Ovary (tissue), 9 donors: ENCODE results near the gene FARSA. TPM values are rescaled to one million over a fixed set of nuclear protein-coding genes. Genes with fewer than 3 reads are reported as not detected.

Experiments used
- DNase-seq, 5 donors: peaks; one replicate each; pipeline ENCODE4 v3.0.0-alpha.2; 2019 to 2020
- H3K27ac ChIP-seq, 2 donors: fragments of 200-600 bp; one replicate each; pipeline versions ENCODE4 v1.5.1 to v1.8.0; 2019 to 2022
- H3K27me3 ChIP-seq: fragments of 200-600 bp; one replicate; pipeline ENCODE4 v1.8.0; 2022
- H3K36me3 ChIP-seq: fragments of 200-600 bp; sonication (generic); one replicate; pipeline ENCODE4 v1.5.1; 2019
- H3K4me1 ChIP-seq: one replicate; pipeline ENCODE4 v1.8.1; 2013; ENCODE audit warnings: mild to moderate bottlenecking, moderate library complexity; ENCODE audit not compliant: insufficient read depth
- H3K4me3 ChIP-seq: fragments of 200-600 bp; sonication (generic); one replicate; pipeline ENCODE4 v1.5.1; 2017
- H3K9me3 ChIP-seq, 2 donors: fragments of 200-600 bp in 1 of 2; sonication (generic) in 1 of 2; one replicate each; pipeline versions ENCODE4 v1.5.1 to v1.8.1; 2013 to 2019; ENCODE audit warnings: mild to moderate bottlenecking in 1 of 2, moderate library complexity in 1 of 2
- EP300 ChIP-seq: sonication (generic); formaldehyde crosslinking; IDR thresholded peaks from one replicate; pipeline ENCODE4 v1.6.1; 2017; ENCODE audit warnings: antibody characterized with exemption
- POLR2A ChIP-seq: fragments of 450-650 bp; IDR thresholded peaks from one replicate; pipeline ENCODE4 v1.6.1; 2017; ENCODE audit warnings: antibody characterized with exemption, mild to moderate bottlenecking, moderate library complexity
- WGBS, 3 donors: extraction: QIAGEN DNeasy Blood & Tissue Kit in 1 of 3; methylation state at CpG; one replicate each; pipeline versions ENCODE4 v1.1.5 to v1.1.7; 2013 to 2017; 5-methylcytosine and 5-hydroxymethylcytosine counted together
- intact Hi-C, 4 donors: fragments of 100-400 bp; cut with DNase I; formaldehyde crosslinking; loops; one replicate each; pipeline versions ENCODE4 v1.11.0 to v1.15.1; 2022 to 2023
- polyA plus RNA-seq, 2 donors: library from polyadenylated mRNA; stranded (reverse); fragments of 200-250 nt in 1 of 2; fragments of 350-450 nt in 1 of 2; fragmentation: Illumina TruSeq in 1 of 2; extraction: RNeasy Lipid Tissue Mini Kit (QIAGEN cat#74804) in 1 of 2; gene quantifications; one replicate each; pipeline ENCODE4 v1.2.3, GENCODE V29; 2013 to 2014
- total RNA-seq, 7 donors: library from RNA; depleted of rRNA in 2 of 7; stranded (reverse); fragments of >200 nt in 2 of 7; fragmentation: NEBNext Ultra II Directional in 3 of 7; extraction: Animal tissue kit (Norgen Biotek cat#: 25700) in 3 of 7; gene quantifications; one replicate each; pipeline versions ENCODE4 v1.1.0 to v1.2.4, GENCODE V29; 2016 to 2023
- TF ChIP-seq, protein P1 (sequence below), 3 donors: fragments of 450-650 bp in 2 of 3; fragments of 200-600 bp in 1 of 3; IDR thresholded peaks; one replicate each; pipeline versions ENCODE4 v1.5.1 to v1.8.0; 2016 to 2022; ENCODE audit warnings: antibody characterized with exemption in 3 of 3, mild to moderate bottlenecking in 1 of 3
- donor health status: DM: no; HTN: no; CAD: no; lungs with moderate emphysema.
- donor health status: DM: no; HTN: no; CAD: no.
- donor health status: Bipolar disorder and iron deficiency.
- donor health status: DM: yes; HTN: yes; CAD: no.
- donor health status: DM: no; HTN: no; CAD: no.
- donor health status: DM: yes; HTN: yes; CAD: no.

The FARSA gene
- total and polyA plus RNA-seq, 9 donors = 8.0 to 50.2 (median 39.7) TPM

DNA sequence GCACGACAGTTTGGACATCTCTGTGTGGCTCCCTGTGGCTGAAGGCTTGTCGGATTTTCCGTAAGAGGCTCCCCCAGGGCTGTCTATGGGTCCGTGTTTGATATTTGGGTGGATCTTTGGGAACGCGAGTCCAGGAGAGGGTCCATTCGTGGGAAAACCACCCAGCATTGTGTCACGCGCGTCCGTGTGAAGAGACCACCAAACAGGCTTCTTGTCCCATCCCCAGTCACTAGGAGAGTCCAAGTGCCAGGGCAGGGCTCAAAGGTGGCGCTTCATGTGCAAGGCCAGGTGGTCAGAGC, 48.9 kb downstream of the FARSA start:
- H3K4me3 ChIP-seq = no peak overlapping the region
- H3K4me1 ChIP-seq = peaks cover 2% of the 10 kb centered on the region
- H3K27me3 ChIP-seq = no peaks in the 10 kb centered on the region
- no peaks in the 10 kb centered on the region for H3K9me3 ChIP-seq
- no peak overlapping the region for H3K27ac ChIP-seq
- 63 to 77% (median 72%) methylated on average over 12 of the region's 12 CpGs for WGBS, 3 donors
- no peaks in the 10 kb centered on the region for H3K36me3 ChIP-seq
- no peak for DNase-seq
- intact Hi-C loops = no loop called here
- TF ChIP-seq EP300 (no peak), POLR2A (no peak)
- TF ChIP-seq, protein P1, sequence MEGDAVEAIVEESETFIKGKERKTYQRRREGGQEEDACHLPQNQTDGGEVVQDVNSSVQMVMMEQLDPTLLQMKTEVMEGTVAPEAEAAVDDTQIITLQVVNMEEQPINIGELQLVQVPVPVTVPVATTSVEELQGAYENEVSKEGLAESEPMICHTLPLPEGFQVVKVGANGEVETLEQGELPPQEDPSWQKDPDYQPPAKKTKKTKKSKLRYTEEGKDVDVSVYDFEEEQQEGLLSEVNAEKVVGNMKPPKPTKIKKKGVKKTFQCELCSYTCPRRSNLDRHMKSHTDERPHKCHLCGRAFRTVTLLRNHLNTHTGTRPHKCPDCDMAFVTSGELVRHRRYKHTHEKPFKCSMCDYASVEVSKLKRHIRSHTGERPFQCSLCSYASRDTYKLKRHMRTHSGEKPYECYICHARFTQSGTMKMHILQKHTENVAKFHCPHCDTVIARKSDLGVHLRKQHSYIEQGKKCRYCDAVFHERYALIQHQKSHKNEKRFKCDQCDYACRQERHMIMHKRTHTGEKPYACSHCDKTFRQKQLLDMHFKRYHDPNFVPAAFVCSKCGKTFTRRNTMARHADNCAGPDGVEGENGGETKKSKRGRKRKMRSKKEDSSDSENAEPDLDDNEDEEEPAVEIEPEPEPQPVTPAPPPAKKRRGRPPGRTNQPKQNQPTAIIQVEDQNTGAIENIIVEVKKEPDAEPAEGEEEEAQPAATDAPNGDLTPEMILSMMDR (IDR thresholded peaks at IDR 0.05) = no peak

DNA sequence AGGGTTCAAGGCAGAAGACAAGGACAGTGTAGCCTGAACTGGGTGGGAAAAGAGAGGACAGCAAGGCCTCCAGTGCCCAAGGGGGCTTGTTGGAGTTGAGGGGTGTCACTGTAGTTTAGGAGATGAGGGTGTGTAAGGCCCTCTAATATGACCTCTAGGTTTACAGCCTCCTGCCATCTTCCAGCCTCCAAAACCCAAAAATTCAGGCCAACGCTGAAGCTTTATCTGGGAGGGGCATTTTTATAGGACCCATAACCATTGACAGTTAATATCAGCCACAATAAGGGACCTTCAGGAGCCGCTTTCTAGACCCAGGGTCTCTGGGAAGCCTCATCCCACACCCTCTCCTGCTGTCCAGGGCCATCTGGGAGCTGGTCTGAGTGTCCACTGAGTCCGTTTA, 49.3 kb downstream of the FARSA start:
- Histone ChIP-seq H3K4me1 (peaks cover 2% of the 10 kb centered on the region), H3K9me3 (no peaks in the 10 kb centered on the region), H3K4me3 (no peak overlapping the region), H3K27me3 (no peaks in the 10 kb centered on the region), H3K36me3 (no peaks in the 10 kb centered on the region), H3K27ac (no peak overlapping the region)
- no peak for DNase-seq
- TF ChIP-seq, protein P1 (IDR thresholded peaks at IDR 0.05) = no peak
- no peak for TF ChIP-seq POLR2A
- no peak for TF ChIP-seq EP300
- WGBS, 3 donors = 81 to 95% (median 89%) methylated on average over 2 to 3 of the region's 3 CpGs
- intact Hi-C loops = no loop called here

DNA sequence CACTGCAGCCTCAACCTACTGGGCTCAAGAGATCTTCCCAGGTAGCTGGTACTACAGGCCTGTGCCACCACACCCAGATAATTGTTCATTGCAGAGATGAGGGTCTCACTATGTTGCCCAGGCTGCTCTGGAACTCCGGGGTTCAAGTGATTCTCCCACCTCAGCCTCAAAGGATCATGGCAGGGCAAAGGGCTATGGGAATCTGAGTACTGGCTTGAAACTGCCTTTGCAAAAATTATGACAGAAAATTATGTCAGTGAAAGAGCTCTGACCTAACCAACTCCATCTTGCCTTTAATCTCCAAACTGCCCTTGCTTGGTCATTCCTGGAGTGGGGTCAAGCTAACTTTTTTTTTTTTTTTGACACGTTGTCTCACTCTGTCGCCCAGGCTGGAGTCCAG, 50.9 kb downstream of the FARSA start:
- intact Hi-C loops = no loop called here
- 75 to 84% (median 81%) methylated on average over 3 of the region's 3 CpGs for WGBS, 3 donors

DNA sequence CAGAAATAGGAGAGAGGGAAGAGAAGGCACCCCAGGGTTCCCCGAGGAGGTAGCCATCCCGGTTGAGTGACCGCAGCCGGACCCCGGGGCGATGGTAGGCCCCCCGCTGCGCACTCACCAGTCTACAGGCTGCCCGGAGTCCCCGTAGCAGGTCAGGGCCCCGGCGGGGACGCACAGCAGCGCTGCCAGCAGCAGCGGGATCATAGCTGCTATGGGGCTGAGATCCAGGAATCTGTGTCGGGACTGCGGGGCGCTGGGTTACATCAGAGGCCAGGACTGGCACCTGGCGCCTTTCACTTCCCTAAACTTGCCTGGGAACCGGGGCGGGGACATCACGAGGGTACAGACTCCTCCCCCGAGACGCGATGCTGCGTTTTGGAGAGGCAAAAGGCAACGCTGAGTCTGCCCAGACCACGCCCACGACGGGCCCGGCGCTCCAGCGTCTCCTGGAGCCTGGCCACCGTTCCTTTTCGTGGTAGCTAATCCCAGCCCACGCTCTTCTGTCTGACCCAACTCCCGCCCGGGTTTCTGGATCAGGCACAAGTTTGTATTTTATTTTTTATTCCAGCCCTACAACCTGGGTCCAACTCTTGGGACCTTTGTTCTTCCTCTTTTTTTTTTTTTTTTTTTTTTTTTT, 52.2 kb downstream of the FARSA start, which contains the start of gene DNASE2:
TSS of gene DNASE2 (minus strand) at position 278 of the 637 bp plus-strand sequence. CDS start at position 204, 74 bp downstream.
- Histone ChIP-seq H3K36me3 (no peaks in the 10 kb centered on the region), H3K4me1 (peaks cover 2% of the 10 kb centered on the region), H3K4me3 (peak within 1 kb of the TSS; percentile 86), H3K9me3 (no peaks in the 10 kb centered on the region), H3K27ac (peak within 1 kb of the TSS; percentile 49 to 88), H3K27me3 (no peaks in the 10 kb centered on the region)
- intact Hi-C loops = no loop called here
- WGBS, 3 donors = 0 to 1% (median 0%) methylated on average over 38 of the region's 38 CpGs
- DNase-seq = peak; percentile 94 to 97 (median 96)
- TF ChIP-seq, protein P1 (IDR thresholded peaks at IDR 0.05) = no peak
- TF ChIP-seq EP300 (no peak), POLR2A (peak; percentile 53)

More for the DNA sequence above, 50.9 kb downstream of the FARSA start:
- Histone ChIP-seq H3K27me3 (no peaks in the 10 kb centered on the region), H3K36me3 (no peaks in the 10 kb centered on the region), H3K27ac (no peak overlapping the region), H3K4me3 (no peak overlapping the region), H3K4me1 (peaks cover 2% of the 10 kb centered on the region), H3K9me3 (no peaks in the 10 kb centered on the region)
- no peak for DNase-seq
- TF ChIP-seq, protein P1 (IDR thresholded peaks at IDR 0.05) = no peak
- TF ChIP-seq EP300 (no peak), POLR2A (no peak)
